Neural cell (in vitro differentiated cells): ENCODE results near the gene NAALADL1.

Source experiments
- EP300 ChIP-seq: fragments of 450-650 bp; conservative IDR thresholded peaks from 2 replicates; pipeline ENCODE4 v1.6.1; 2014; ENCODE audit warnings: antibody characterized with exemption, mild to moderate bottlenecking, moderate library complexity; ENCODE audit not compliant: poor library complexity, severe bottlenecking
- EZH2 ChIP-seq: fragments of 200-600, 300-800 bp; shearing (Covaris generic), sonication (generic); IDR thresholded peaks from 2 replicates; pipeline ENCODE4 v1.6.1; 2014; ENCODE audit warnings: antibody characterized with exemption, low read length, borderline replicate concordance, mild to moderate bottlenecking; ENCODE audit not compliant: insufficient read depth, poor library complexity, severe bottlenecking
- POLR2AphosphoS5 ChIP-seq: IDR thresholded peaks from 2 replicates; pipeline ENCODE4 v1.6.1; 2012
- RAD21 ChIP-seq: fragments of 450-650 bp; conservative IDR thresholded peaks from 2 replicates; pipeline ENCODE4 v1.6.1; 2014; ENCODE audit warnings: antibody characterized with exemption, mild to moderate bottlenecking, moderate library complexity
- REST ChIP-seq: IDR thresholded peaks from 2 replicates; pipeline ENCODE4 v1.6.1; 2012; ENCODE audit warnings: borderline replicate concordance
- SMC3 ChIP-seq: fragments of 450-650 bp; conservative IDR thresholded peaks from 2 replicates; pipeline ENCODE4 v1.6.1; 2014; ENCODE audit warnings: antibody characterized with exemption, mild to moderate bottlenecking, moderate library complexity; ENCODE audit not compliant: poor library complexity
- TAF1 ChIP-seq: IDR thresholded peaks from 2 replicates; pipeline ENCODE4 v1.6.1; 2012; ENCODE audit warnings: low read depth
- TF ChIP-seq, protein P1 (sequence below): fragments of 450-650 bp; IDR thresholded peaks from 2 replicates; pipeline ENCODE4 v1.5.1; 2014; ENCODE audit warnings: antibody characterized with exemption, mild to moderate bottlenecking, moderate library complexity; ENCODE audit not compliant: poor library complexity, severe bottlenecking

DNA sequence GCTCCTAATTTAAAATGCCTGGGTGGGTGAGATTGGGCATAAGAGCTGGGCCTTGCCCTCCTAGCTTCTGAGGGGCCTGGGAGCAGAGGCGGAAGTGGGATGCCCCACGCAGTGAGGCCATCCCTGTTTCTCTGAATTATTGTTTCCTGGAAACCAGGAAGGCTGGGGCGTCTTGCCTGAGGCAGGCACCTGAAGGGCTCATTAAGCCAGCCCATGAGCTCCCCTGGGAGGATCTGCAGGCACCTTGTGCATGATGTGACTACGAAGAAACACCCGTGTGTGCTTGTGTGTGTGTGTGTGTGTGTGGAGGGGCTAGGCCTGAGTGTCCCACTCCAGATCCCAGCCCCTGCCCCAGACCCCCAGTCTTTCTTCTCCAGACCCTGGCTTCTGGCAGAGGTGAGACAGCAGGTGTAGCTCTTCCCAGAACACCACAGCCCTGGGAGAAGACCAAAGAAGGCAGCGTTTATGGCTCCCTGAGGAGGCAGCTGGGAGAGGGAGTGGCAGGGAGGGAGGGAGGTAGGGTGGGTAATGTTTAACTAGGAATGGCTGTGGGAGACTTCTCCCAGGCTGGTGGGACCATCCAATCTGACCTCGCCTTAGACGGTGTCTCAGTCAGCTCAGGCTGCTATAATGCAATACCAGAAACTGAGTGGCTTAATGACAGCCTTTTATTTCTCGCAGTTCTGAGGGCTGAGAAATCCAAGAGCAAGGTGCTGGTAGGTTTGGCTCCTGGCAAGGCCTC is 59.5 kb downstream of the NAALADL1 start:
- TF ChIP-seq, protein P1, sequence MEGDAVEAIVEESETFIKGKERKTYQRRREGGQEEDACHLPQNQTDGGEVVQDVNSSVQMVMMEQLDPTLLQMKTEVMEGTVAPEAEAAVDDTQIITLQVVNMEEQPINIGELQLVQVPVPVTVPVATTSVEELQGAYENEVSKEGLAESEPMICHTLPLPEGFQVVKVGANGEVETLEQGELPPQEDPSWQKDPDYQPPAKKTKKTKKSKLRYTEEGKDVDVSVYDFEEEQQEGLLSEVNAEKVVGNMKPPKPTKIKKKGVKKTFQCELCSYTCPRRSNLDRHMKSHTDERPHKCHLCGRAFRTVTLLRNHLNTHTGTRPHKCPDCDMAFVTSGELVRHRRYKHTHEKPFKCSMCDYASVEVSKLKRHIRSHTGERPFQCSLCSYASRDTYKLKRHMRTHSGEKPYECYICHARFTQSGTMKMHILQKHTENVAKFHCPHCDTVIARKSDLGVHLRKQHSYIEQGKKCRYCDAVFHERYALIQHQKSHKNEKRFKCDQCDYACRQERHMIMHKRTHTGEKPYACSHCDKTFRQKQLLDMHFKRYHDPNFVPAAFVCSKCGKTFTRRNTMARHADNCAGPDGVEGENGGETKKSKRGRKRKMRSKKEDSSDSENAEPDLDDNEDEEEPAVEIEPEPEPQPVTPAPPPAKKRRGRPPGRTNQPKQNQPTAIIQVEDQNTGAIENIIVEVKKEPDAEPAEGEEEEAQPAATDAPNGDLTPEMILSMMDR = no peak
- TF ChIP-seq POLR2AphosphoS5 (no peak), EP300 (no peak), REST (no peak), EZH2 (no peak), SMC3 (no peak), RAD21 (no peak), TAF1 (no peak)
